ENCODE results near the gene CYP3A5.

Gene CYP3A5

DNA sequence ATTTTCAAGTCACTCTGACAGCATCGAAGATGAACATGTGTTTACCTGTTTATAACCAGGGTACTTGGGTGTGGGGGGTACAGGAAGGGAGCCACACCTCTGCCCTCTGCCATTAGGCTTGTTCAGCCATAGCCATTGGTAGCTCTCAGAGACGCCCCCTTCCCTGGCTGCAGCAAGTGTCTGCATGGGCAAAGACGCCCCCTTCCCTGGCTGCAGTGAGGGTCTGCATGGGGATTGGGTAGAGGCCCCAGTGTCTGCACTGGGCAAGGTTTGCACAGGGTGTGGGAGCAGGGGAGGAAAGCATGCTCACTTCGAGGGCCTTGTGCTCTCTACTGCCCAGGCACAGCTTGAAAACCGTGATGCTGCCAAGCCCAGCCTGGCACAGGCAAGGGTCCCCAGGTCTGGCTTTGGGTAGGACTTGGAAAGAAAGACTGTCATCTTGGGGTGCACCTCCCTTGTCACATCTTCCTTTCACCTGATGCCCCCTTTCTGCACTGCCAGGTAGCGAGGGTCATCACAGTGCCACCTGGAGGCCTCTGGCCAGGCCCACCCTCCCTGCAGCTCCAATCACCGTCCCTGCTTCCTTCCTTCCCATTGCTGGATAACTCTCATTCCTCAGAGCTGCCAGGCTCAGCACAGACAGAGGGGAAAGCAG is 78.0 kb downstream of the CYP3A5 start:
- TF ChIP-seq, protein P1, sequence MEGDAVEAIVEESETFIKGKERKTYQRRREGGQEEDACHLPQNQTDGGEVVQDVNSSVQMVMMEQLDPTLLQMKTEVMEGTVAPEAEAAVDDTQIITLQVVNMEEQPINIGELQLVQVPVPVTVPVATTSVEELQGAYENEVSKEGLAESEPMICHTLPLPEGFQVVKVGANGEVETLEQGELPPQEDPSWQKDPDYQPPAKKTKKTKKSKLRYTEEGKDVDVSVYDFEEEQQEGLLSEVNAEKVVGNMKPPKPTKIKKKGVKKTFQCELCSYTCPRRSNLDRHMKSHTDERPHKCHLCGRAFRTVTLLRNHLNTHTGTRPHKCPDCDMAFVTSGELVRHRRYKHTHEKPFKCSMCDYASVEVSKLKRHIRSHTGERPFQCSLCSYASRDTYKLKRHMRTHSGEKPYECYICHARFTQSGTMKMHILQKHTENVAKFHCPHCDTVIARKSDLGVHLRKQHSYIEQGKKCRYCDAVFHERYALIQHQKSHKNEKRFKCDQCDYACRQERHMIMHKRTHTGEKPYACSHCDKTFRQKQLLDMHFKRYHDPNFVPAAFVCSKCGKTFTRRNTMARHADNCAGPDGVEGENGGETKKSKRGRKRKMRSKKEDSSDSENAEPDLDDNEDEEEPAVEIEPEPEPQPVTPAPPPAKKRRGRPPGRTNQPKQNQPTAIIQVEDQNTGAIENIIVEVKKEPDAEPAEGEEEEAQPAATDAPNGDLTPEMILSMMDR (IDR thresholded peaks at IDR 0.05; ENCODE audit: low read depth, low read length), result no peak
- no peak for TF ChIP-seq EZH2phosphoT487 (IDR thresholded peaks at IDR 0.05; ENCODE audit: low read depth)
- Histone ChIP-seq H3K4me2 (ENCODE audit: low read length) (no peak overlapping the region), H3K27ac (ENCODE audit: low read length) (no peak overlapping the region), H3K4me1 (ENCODE audit: low read length) (no peaks in the 10 kb centered on the region), H3K27me3 (ENCODE audit: low read depth, low read length) (no peaks in the 10 kb centered on the region), H4K20me1 (ENCODE audit: insufficient read depth, low read length) (no peaks in the 10 kb centered on the region), H3K36me3 (replicated peaks; ENCODE audit: low read depth, low read length) (no peaks in the 10 kb centered on the region), H3K79me2 (ENCODE audit: low read length) (no peaks in the 10 kb centered on the region), H2AFZ (ENCODE audit: low read depth, low read length) (no peak overlapping the region), H3K4me3 (ENCODE audit: low read length) (no peak overlapping the region), H3K9me3 (ENCODE audit: insufficient read depth, low read length) (no peaks in the 10 kb centered on the region), H3K9ac (ENCODE audit: low read length) (no peak overlapping the region)

DNA sequence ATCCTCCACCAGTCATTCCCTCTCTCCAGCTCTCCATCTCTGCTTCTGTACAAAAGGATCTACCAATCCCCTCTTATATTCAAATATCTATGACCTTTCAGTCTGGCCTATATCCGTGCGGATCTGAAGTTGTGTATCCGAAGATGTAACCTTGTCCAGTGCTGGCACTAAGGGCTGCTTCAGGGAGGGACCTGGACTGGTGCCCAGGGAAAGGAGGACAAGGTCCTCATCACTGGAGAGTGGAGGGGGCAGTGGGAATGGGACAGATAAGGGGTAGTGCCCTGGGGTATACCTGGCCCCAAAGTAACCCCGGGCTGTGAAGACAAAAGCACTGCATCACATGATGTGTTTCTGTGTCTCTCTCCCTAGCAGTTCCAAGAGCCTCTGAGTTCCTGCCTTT is 80.0 kb downstream of the CYP3A5 start:
- no peaks in the 10 kb centered on the region for H3K9me3 ChIP-seq (ENCODE audit: insufficient read depth, low read length)
- no peaks in the 10 kb centered on the region for H4K20me1 ChIP-seq (ENCODE audit: insufficient read depth, low read length)
- H3K4me2 ChIP-seq (ENCODE audit: low read length), result no peak overlapping the region
- H3K27ac ChIP-seq (ENCODE audit: low read length), result no peak overlapping the region
- no peak overlapping the region for H3K4me3 ChIP-seq (ENCODE audit: low read length)
- no peak overlapping the region for H2AFZ ChIP-seq (ENCODE audit: low read depth, low read length)
- no peaks in the 10 kb centered on the region for H3K79me2 ChIP-seq (ENCODE audit: low read length)
- no peaks in the 10 kb centered on the region for H3K36me3 ChIP-seq (replicated peaks; ENCODE audit: low read depth, low read length)
- H3K4me1 ChIP-seq (ENCODE audit: low read length), result no peaks in the 10 kb centered on the region
- no peaks in the 10 kb centered on the region; the same call in 1 of the 2 replicates for H3K27me3 ChIP-seq (ENCODE audit: low read depth, low read length)
- no peak overlapping the region for H3K9ac ChIP-seq (ENCODE audit: low read length)
- no peak for TF ChIP-seq EZH2phosphoT487 (IDR thresholded peaks at IDR 0.05; ENCODE audit: low read depth)
- TF ChIP-seq, protein P1 (IDR thresholded peaks at IDR 0.05; ENCODE audit: low read depth, low read length), result no peak

All from OCI-LY3 (cell line).